ENCODE data around the gene SARNP.

SARNP gene

DNA sequence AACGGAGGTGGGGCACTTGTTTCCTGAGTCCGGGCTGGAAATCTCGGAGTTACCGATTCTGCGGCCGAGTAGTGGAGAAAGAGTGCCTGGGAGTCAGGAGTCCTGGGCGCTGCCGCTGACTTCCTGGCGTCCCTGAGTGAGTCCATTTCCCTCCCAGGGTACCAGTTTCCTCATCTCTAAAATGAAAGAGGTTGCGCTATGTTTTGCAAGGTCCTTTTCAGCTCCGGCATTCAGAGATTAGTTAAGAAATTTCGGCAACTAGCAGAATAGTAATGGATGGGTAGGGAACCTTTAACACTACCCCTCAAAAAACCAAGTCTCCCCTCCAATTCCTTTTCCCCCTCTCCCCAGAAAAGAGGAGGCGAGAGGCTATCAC is 101.0 kb downstream of the SARNP start:
- Histone ChIP-seq H3K9ac (ENCODE audit: low read length) (peak overlapping the region; percentile 90), H3K9me3 (ENCODE audit: control insufficient read depth, low read length) (no peaks in the 10 kb centered on the region), H3K4me1 (ENCODE audit: control insufficient read depth, insufficient read depth, low read length) (peaks cover 53% of the 10 kb centered on the region), H3K36me3 (ENCODE audit: control insufficient read depth, insufficient read depth, low read length) (no peaks in the 10 kb centered on the region), H3K27me3 (ENCODE audit: control insufficient read depth, insufficient read depth, low read length) (peaks cover 6% of the 10 kb centered on the region), H3K4me3 (ENCODE audit: low read length) (peak overlapping the region; percentile 89)

DNA sequence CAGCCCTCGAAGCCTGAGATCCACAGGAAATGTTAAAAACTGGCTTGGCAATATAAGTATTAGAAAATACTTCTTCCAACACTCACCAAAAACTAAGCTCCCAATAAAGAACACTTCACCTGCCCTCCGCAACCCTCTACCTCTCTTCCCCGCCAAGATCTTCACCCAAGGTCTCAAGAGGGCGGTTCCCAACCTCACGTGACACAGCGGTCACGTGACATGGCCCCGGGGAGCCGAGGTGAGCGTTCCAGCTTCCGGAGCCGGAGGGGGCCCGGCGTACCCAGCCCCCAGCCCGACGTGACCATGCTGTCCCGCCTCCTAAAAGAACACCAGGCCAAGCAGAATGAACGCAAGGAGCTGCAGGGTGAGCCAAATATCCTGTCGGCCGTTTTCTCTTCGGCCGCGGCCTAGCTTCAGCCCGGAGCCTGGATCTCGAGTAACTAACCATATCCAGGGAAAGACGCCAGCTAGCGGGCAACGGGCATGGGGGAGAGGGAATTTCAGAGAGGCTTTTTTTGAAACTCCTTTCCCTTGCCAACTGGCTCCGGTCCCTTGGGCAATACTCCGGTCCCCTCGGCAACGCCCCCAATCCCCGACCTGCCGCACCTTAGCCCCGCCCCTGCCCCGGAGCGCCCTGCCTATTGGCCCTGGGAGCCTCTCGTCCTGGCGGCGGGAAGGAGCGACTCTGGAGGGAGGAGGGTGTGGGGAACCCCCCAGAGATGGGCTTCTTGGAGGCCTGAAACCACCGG is 101.5 kb downstream of the SARNP start, which contains the start of gene BLOC1S1:
Gene BLOC1S1, plus strand, starts transcription at position 214 of the 749 bp plus-strand sequence. Its CDS starts 6 bp downstream, at position 220.
- Histone ChIP-seq H3K9me3 (ENCODE audit: control insufficient read depth, low read length) (no peaks in the 10 kb centered on the region), H3K4me1 (ENCODE audit: control insufficient read depth, insufficient read depth, low read length) (peaks cover 48% of the 10 kb centered on the region), H3K4me3 (ENCODE audit: low read length) (peak within 1 kb of the TSS; percentile 89), H3K27me3 (ENCODE audit: control insufficient read depth, insufficient read depth, low read length) (peaks cover 6% of the 10 kb centered on the region), H3K9ac (ENCODE audit: low read length) (peak within 1 kb of the TSS; percentile 90), H3K36me3 (ENCODE audit: control insufficient read depth, insufficient read depth, low read length) (no peaks in the 10 kb centered on the region)

DNA sequence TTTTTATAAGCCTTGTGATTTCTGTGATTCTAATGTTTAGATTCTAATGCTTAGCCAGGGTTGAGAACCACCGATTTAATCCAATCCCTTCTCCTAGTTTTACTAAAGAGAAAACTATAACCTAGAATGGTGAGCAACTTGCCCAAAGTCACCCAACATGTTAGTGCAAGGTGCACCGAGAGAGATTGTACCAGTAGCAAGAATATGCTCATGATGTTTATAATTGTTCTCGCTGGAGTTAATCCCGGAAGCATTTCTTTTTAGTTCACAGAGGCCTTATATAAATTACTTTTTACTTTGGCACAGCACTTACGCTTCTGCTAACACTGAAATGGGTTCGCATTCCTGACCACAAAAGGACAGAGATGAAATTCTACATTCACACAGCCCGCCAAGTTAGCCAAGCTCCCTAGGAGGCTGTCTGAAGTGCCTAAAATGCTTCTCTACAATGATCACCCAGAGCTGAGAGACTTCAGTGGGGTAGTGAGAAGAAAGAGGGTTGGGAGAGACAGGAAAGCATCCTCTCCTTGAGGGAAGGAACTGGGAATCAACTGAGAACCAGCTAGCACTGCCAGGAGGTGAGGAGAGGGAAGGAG is 102.3 kb downstream of the SARNP start:
- peaks cover 42% of the 10 kb centered on the region for H3K4me1 ChIP-seq (ENCODE audit: control insufficient read depth, insufficient read depth, low read length)
- peaks cover 6% of the 10 kb centered on the region for H3K27me3 ChIP-seq (ENCODE audit: control insufficient read depth, insufficient read depth, low read length)
- H3K9ac ChIP-seq (ENCODE audit: low read length): peak overlapping the region; percentile 90
- H3K9me3 ChIP-seq (ENCODE audit: control insufficient read depth, low read length): no peaks in the 10 kb centered on the region
- peak overlapping the region; percentile 89 for H3K4me3 ChIP-seq (ENCODE audit: low read length)
- no peaks in the 10 kb centered on the region for H3K36me3 ChIP-seq (ENCODE audit: control insufficient read depth, insufficient read depth, low read length)

DNA sequence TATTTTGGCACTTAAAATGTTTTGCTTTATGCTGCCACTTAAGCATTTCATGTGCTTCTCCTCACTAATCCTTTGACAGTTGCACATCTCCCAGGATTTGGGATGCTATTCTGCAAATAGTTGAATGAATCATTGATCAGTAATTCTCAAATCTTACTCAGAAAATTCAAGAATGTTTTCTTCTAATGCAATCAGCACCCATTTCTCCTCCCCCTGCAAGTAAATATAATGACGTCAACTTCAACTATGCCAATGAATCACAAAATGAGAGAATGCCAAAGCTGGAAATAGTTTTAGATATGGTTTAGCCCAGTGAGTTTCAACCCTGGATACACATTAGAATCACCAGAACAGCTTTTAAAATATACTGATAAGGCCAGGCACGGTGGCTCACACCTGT is 103.8 kb downstream of the SARNP start:
- Histone ChIP-seq H3K27me3 (ENCODE audit: control insufficient read depth, insufficient read depth, low read length) (peaks cover 11% of the 10 kb centered on the region), H3K36me3 (ENCODE audit: control insufficient read depth, insufficient read depth, low read length) (no peaks in the 10 kb centered on the region), H3K9ac (ENCODE audit: low read length) (no peak overlapping the region), H3K4me3 (ENCODE audit: low read length) (no peak overlapping the region), H3K4me1 (ENCODE audit: control insufficient read depth, insufficient read depth, low read length) (peaks cover 28% of the 10 kb centered on the region), H3K9me3 (ENCODE audit: control insufficient read depth, low read length) (no peaks in the 10 kb centered on the region)

DNA sequence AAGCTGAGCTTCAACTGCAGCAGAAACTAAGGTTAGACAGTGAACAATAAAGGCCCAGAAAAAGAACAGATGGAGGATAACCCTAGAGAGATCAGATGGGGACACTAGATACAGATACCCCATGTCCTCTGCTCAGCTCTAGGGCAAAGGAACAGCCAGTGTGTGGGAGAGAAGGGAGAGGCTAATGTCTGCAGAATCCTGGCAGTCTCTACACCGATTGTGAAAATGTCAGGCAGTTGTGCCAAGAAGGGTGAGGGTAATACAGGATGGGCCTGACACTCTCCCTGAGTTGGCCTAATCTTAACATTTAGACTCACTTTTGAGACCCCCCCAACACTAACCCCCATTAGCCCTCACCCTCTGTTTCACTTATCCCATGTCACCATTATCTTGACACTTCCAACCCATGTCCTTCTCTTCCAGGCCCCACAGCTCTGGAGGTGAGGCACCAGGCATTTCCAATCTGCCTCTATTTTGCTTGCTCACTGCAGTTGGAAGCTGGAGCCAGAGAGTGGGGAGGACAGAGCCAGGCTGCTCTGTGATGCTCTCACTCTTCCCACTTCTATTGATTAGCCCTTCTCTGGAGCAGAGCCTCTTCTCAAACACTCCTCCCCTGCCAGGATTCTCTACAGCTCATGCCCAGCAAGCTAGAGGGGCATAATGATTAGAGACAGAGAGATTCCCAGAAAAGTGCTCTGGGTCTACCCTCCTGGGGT is 104.7 kb downstream of the SARNP start:
- Histone ChIP-seq H3K4me3 (ENCODE audit: low read length) (no peak overlapping the region), H3K4me1 (ENCODE audit: control insufficient read depth, insufficient read depth, low read length) (peaks cover 19% of the 10 kb centered on the region), H3K27me3 (ENCODE audit: control insufficient read depth, insufficient read depth, low read length) (peaks cover 20% of the 10 kb centered on the region), H3K9ac (ENCODE audit: low read length) (no peak overlapping the region), H3K36me3 (ENCODE audit: control insufficient read depth, insufficient read depth, low read length) (no peaks in the 10 kb centered on the region), H3K9me3 (ENCODE audit: control insufficient read depth, low read length) (no peaks in the 10 kb centered on the region)

DNA sequence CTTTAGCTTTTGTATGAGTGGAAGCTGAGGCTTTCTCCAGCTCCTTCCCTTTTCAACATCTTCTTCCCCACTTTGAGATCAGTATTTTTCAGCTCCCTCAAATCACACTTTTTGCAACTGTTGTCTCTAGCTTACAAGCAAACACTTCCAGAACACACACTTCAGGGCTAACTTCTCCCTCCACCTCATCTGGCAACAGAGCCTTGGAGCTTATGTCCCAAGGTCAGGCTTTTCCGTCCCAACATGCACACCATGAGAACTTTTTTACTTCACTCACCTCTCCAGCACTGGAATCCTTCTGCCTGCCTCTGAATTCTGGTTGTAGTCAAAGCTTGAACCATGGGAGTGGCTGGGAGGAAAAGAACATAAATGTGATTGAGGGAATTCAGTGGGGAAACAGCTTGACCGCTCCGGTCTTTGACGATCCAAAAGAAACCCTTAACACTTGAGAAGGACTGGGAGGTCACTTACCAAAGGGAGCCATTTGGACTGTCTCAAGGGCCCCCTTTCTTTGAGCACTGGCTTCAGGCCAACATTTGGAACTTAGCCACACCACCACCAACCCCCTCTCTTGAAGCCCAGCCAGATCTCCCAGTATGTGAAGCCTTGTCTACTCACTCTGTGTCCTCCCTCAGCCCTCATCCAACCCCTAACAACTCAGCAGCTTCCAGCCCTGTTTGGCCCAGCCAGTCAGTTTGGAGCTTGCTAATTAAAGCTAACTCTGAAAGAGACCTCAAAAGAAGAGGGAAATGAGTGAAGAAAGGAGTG is 105.6 kb downstream of the SARNP start:
- H3K9me3 ChIP-seq (ENCODE audit: control insufficient read depth, low read length): no peaks in the 10 kb centered on the region
- no peak overlapping the region for H3K9ac ChIP-seq (ENCODE audit: low read length)
- no peak overlapping the region for H3K4me3 ChIP-seq (ENCODE audit: low read length)
- H3K4me1 ChIP-seq (ENCODE audit: control insufficient read depth, insufficient read depth, low read length): peaks cover 15% of the 10 kb centered on the region
- peaks cover 25% of the 10 kb centered on the region for H3K27me3 ChIP-seq (ENCODE audit: control insufficient read depth, insufficient read depth, low read length)
- no peaks in the 10 kb centered on the region for H3K36me3 ChIP-seq (ENCODE audit: control insufficient read depth, insufficient read depth, low read length)

DNA sequence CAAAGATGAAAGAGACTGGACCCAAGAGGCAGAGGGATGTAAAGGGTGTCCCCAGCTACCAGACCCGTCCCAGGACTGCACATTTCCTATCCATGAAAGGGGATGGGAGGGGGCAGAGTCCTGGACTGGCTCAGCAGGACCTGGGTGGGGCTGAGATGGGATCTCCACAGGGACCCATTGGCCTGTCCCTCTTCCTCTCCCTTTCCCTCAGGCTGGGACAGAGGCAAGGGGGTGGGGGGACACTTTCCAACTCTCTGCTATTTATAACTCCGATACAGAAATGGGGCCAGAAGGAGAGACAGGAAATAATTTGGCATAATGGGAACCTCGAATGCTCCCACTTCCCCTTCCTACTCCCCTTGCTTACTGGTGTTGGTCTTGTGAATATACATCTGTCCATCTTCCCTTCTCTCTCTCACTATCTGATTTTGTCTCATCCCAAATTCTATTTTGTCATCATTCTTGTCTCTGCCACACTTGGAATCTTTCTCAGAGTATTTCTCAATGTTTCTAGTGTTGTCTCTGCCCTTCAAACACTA is 108.8 kb downstream of the SARNP start:
- H3K9me3 ChIP-seq (ENCODE audit: control insufficient read depth, low read length): no peaks in the 10 kb centered on the region
- H3K4me3 ChIP-seq (ENCODE audit: low read length): no peak overlapping the region
- H3K4me1 ChIP-seq (ENCODE audit: control insufficient read depth, insufficient read depth, low read length): peaks cover 6% of the 10 kb centered on the region
- peaks cover 33% of the 10 kb centered on the region for H3K27me3 ChIP-seq (ENCODE audit: control insufficient read depth, insufficient read depth, low read length)
- peak overlapping the region; percentile 43 for H3K9ac ChIP-seq (ENCODE audit: low read length)
- H3K36me3 ChIP-seq (ENCODE audit: control insufficient read depth, insufficient read depth, low read length): no peaks in the 10 kb centered on the region

DNA sequence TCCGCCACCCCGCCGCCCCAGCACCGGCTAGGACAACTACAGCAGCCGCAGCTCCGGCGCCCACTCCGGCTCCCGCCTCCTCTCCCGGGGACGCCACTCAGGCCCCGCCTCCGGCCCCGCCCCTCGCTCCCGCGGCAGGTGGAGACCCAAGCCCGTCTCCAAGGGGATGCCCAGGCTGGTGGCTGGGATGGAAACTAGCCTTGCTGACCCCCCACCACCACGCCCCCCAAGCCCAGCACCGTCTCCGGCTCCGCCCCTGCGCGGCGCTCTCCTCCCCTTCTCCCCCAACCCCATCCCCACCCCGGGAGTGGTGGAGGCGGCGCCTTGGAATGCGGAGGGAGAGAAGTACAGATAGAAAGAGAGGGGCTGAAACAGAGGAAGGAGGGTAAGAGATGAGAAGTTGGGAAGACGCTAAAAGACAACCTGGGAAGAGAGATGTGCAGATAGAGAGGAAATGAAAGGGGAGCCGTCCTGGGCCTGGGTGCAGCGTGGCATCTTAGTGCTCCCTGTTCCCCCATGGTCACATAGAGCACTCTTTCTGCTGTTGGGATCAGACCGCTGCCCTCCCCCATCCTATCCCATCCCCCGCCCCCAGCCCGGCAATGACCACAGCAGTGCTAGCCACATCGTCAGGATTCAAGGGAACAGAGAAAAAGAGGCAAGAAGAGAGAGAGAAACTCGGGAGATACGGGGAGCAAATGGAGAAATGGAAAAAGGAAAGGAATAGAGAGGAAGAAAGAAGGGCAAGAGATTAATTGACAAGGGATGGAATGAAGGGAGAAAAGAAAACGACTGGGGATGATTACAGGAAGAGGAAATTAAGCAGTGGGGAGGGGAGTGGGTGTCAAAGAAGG is 109.5 kb downstream of the SARNP start, which contains the start of gene ITGA7:
Gene ITGA7, minus strand, starts transcription at position 64 of the 854 bp plus-strand sequence. CDS start 222 bp downstream, outside the sequence.
- no peak within 1 kb of the TSS for H3K4me3 ChIP-seq (ENCODE audit: low read length)
- H3K9me3 ChIP-seq (ENCODE audit: control insufficient read depth, low read length): no peaks in the 10 kb centered on the region
- peak within 1 kb of the TSS; percentile 43 for H3K9ac ChIP-seq (ENCODE audit: low read length)
- peaks cover 38% of the 10 kb centered on the region for H3K27me3 ChIP-seq (ENCODE audit: control insufficient read depth, insufficient read depth, low read length)
- H3K36me3 ChIP-seq (ENCODE audit: control insufficient read depth, insufficient read depth, low read length): no peaks in the 10 kb centered on the region
- peaks cover 6% of the 10 kb centered on the region for H3K4me1 ChIP-seq (ENCODE audit: control insufficient read depth, insufficient read depth, low read length)

Data from mucosa of stomach (tissue), 1 donor.